ENCODE data around the gene TNFRSF4.

- no peak for TF ChIP-seq POLR2AphosphoS5 (IDR thresholded peaks at IDR 0.05)
- TF ChIP-seq, protein P1, sequence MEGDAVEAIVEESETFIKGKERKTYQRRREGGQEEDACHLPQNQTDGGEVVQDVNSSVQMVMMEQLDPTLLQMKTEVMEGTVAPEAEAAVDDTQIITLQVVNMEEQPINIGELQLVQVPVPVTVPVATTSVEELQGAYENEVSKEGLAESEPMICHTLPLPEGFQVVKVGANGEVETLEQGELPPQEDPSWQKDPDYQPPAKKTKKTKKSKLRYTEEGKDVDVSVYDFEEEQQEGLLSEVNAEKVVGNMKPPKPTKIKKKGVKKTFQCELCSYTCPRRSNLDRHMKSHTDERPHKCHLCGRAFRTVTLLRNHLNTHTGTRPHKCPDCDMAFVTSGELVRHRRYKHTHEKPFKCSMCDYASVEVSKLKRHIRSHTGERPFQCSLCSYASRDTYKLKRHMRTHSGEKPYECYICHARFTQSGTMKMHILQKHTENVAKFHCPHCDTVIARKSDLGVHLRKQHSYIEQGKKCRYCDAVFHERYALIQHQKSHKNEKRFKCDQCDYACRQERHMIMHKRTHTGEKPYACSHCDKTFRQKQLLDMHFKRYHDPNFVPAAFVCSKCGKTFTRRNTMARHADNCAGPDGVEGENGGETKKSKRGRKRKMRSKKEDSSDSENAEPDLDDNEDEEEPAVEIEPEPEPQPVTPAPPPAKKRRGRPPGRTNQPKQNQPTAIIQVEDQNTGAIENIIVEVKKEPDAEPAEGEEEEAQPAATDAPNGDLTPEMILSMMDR (IDR thresholded peaks at IDR 0.05 in 8 of 11, conservative IDR thresholded peaks at IDR 0.05 in 3 of 11), result no peak
- no peak for TF ChIP-seq POLR2A (IDR thresholded peaks at IDR 0.05)
These were observed 40.7 kb upstream of the TNFRSF4 start for GRCh38 chr1:1254667-1254998.

Data from spleen (tissue), 7 donors.